H7 (cell line): ENCODE measurements around the gene TLL2. TPM values are rescaled to one million over a fixed set of nuclear protein-coding genes. Genes with fewer than 3 reads are reported as not detected.

Source experiments
- DNase-seq: peaks from one replicate; pipeline ENCODE4 v3.0.0; 2012
- H3K27me3 ChIP-seq: 2 replicates; pipeline ENCODE4 v1.6.0; 2011; ENCODE audit warnings: mild to moderate bottlenecking, low read length; ENCODE audit not compliant: control insufficient read depth, insufficient read depth
- H3K36me3 ChIP-seq: replicated peaks from 2 replicates; pipeline ENCODE4 v1.5.1; 2011; ENCODE audit warnings: low read length; ENCODE audit not compliant: control insufficient read depth, insufficient read depth
- H3K4me3 ChIP-seq: 2 replicates; pipeline ENCODE4 v1.5.1; 2011; ENCODE audit warnings: low read depth, mild to moderate bottlenecking, control low read depth, low read length, moderate library complexity; ENCODE audit not compliant: insufficient read depth
- total RNA-seq: library from RNA; depleted of rRNA; stranded (reverse); fragments of >200 nt; shearing (Covaris generic); gene quantifications from 2 replicates; pipeline ENCODE4 v1.2.3, GENCODE V29; 2014

TLL2 gene
- total RNA-seq, 1 experiment from 2014 or later = 2.5 TPM

DNA sequence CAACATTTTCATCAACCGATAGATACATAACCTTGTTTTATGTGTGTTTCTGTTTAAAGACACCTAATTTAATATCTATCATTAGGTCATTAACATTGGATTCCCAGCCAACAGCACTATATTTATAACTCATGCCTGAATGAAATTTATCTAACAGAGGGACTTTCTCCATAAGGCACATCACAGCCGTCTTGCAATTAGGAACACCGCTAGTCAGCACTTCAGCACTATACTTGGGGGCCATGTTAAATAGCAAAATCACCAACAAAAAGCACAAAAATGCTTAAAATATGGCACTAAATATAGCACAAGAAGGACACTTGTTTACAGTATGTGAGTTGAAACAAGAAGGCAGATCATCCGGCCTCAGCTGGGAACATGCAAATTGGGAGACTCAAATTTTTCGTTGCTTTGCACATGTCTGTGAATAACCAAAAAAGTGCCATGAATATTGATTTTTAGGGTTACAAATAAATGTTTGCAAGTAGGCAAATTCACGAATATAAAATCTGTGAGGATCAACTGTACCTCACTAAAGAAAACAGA is 51.0 kb downstream of the TLL2 start:
- Histone ChIP-seq H3K4me3 (no peak overlapping the region), H3K36me3 (no peaks in the 10 kb centered on the region), H3K27me3 (no peaks in the 10 kb centered on the region)
- no peak for DNase-seq

DNA sequence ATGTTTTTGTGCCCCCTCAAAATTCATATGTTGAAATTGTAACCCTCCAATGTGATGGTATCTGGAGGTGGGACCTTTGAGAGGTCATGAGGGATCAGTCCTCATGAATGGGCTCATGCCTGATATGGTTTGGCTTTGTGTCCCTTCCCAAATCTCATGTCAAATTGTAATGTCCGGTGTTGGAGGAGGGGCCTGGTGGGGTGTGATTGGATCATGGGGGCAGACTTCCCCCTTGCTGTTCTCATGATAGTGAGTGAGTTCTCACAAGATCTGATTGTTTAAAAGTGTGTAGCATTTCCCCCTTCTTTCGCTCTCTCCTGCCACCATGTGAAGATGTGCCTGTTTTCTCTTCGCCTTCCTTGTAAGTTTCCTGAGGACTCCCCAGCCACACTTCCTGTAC is 53.4 kb downstream of the TLL2 start:
- Histone ChIP-seq H3K4me3 (no peak overlapping the region), H3K27me3 (no peaks in the 10 kb centered on the region), H3K36me3 (no peaks in the 10 kb centered on the region)
- DNase-seq = no peak

DNA sequence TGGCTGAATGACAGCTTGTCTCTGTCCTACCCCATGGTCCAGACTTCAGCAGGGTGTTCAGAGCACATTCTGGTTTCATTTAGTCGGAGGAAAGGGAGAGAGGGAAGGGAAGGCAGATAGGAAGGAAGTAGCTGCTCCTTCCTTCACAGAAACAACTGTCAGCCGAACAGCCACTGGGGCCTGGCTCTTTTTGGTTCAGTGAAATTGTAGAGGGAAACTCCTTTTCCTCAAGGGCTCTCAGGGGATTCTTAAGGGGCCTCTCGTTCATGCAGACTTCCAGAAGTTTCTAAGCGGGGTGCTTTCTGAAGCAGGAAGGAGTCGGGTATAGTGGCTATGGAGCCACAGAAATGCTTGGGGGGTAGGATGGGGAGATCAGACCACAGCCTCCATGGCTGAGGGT is 56.4 kb downstream of the TLL2 start:
- Histone ChIP-seq H3K27me3 (no peaks in the 10 kb centered on the region), H3K4me3 (no peak overlapping the region), H3K36me3 (no peaks in the 10 kb centered on the region)
- DNase-seq = no peak

DNA sequence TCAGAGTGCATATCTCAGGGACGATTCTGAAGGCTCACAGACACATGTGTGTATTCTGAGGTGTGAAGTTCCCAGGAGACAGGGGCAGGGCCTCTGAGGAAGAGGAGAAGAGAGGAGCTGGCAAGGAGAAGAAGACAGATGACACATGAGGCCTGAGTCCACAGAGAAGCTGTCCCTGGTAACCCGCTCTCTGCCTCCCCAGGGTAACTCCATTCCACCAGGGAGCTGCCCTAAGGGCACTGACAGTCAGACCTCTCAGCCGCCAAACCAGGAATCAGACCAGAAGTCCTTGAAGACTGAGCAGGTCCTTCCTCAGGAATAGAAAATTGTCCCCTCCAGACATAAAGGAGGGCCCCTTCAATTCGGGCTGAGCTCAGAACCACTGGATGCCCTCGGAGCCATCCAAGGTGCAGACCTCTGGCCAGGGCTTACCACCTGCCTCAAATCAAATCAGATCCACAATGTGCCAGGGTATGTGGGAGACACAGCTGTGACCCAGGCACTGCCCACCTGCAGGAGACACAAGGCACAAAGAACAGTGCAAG is 57.4 kb downstream of the TLL2 start:
- DNase-seq = no peak
- H3K4me3 ChIP-seq = no peak overlapping the region
- no peaks in the 10 kb centered on the region for H3K36me3 ChIP-seq
- H3K27me3 ChIP-seq = no peaks in the 10 kb centered on the region

DNA sequence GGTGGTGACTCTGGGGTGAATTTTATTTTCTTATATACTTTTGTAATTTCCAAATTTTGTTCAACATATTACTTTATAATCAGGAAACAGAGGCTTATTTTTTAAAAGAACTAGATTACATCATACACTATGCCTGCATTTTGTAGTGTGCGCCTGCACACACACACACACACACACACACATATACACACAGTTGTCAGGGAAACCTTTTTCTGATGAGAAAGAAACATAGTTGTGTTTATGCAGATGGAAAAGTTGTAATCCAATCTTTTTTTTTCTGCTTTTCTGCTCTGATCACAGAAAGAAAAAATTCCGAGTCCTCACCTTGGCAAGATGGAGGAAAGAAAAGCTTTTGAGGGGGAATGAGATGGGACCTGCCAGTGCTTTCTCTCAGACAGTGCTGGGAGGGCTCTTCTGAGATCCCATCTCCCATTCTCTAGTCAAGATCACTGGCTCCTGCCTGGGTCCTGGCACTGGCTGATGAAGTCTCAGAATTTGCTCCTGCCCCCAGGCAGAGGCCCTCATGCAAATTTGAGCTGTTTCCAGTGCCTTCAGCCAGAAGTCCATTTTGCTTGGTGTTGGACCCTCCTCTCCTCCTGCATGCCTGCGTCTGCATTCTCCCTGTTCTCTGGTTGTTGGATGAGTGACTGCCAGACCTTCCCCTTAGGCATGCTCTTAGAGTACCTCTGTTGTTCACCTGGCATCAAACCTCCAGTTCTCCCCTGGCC is 59.7 kb downstream of the TLL2 start:
- Histone ChIP-seq H3K4me3 (no peak overlapping the region), H3K36me3 (no peaks in the 10 kb centered on the region), H3K27me3 (no peaks in the 10 kb centered on the region)
- no peak for DNase-seq

DNA sequence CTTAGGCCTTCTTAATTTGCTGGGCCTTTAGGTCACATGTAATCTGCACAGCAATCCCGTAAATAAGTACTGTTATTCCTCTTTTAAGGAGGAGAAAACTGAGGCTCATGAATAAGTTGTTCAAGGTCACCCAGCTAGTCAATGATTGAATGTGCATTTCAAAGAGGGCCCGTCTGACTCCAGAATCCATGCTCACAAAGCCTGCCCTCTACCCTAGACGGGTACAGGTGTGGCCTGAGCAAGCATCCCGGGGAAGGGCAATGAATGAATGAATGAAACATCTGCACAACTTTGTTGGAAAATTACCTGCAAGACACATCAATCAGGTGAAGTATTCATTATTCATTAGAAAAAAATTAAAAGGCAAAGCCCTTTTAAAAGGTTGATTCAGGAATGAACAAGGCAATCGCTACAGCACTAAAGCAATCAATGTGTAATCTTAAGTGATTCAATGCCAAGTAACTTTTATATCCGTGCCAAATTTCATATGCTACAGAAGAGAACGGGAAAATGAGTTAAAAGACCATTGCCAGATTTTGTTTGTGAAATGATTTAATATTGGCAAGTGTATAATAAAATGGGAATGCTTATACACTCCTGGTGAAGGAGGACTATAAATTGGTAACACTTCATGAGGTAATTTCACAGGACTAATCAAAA is 61.1 kb downstream of the TLL2 start:
- no peak for DNase-seq
- no peaks in the 10 kb centered on the region for H3K27me3 ChIP-seq
- no peak overlapping the region for H3K4me3 ChIP-seq
- no peaks in the 10 kb centered on the region for H3K36me3 ChIP-seq

DNA sequence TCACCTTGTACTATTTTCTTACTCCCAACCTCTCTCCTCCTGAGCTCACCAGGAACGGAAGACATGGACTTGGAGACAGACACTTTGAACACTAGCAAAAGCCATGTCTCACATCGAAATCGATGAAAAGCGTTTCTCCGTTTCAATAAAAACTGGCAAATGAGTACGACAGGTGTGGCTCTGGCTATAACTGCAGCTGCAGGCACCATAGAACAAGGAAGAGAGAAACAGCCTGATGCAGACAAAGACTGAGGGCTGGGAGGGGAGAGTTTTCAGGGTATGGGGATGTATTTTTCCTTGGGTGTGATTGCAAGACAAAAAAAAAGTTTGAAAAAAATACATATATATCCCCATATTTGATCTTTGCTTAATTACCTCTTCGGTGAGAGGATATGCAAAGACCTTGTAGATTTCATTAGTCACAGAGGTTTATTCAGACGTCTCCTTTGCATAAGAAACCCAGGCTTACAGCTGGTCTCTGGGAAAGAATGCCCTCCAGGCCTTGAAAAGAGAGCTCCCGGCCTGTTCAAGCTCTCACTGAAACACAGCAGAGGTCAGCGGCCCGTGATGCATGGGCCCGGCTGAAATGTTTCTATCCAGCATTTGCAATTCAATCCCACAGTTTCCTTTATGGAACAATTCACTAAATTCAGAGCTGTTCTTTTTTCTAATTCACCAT is 63.1 kb downstream of the TLL2 start:
- peak; percentile 82 for DNase-seq
- Histone ChIP-seq H3K27me3 (no peaks in the 10 kb centered on the region), H3K36me3 (no peaks in the 10 kb centered on the region), H3K4me3 (no peak overlapping the region)

DNA sequence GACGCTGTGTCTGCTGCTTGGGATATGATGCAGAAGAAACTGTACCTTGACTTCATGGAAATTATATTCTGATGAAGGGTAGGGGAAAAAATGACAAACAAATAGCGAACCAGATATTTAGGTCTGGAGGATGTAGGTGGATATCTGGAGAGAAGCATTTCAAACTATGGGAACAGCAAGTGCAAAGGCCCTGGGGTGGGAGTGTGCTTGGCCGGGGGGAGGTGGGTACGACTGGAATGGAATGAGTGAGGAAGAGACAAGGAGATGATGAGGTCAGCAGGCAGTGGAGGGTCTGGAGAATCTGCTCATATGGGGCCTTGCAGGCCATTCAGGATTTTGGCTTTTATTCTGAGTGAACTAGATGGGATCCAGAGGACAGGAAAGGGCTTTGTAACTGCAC is 65.2 kb downstream of the TLL2 start:
- no peaks in the 10 kb centered on the region for H3K36me3 ChIP-seq
- H3K27me3 ChIP-seq = no peaks in the 10 kb centered on the region
- H3K4me3 ChIP-seq = no peak overlapping the region
- DNase-seq = no peak

DNA sequence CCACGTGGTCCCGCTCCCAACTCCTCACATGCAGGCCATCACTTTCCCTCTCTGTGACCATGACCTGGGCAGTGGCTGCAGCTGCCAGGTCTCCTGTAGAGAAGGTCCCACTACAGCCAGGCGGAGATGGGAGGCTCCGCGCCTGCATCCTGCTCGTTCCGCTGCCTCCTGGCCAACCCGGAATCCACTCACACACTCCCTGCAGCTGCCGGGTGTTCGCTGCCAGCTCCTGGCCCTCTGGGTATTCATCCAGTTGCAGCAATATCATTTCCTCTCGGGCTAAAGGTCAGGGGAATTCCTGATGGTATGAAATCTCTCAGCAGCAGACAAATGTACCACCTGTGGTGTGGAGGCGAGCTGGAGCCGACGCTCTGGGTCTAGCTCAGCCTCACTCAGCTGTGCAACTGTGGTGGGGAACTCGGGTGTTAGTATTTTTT is 65.7 kb downstream of the TLL2 start:
- Histone ChIP-seq H3K4me3 (no peak overlapping the region), H3K27me3 (no peaks in the 10 kb centered on the region), H3K36me3 (no peaks in the 10 kb centered on the region)
- DNase-seq = peak; percentile 50

DNA sequence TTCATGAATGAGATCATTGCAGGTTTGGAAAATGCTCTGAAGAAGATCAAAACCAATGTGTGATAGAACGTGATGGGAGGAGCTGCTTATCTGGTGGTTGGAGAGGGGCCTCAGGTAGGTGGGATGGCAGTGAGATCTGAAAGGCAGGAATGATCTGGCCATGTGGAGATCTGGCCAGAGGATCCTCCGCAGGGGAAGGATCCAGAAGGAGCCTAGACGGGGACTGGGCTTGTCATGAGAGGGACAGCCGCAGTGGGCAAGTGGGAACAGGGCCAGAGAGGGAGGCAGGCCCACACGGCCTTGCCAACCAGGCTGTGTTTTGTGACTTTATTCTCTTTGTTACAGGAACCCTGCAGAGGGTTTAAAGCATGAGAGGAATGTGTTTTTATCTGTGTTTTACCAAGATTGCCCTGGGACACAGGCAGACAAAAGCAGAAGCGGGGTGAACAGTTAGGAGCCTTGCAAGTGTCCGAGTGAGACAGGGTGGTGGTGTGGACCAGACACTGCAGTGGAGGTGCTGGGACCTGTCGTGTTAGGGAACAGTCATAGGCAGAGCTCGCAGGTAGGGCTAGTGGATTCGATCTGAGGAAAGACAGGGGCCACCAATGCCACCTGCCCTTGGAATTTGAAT is 66.6 kb downstream of the TLL2 start:
- Histone ChIP-seq H3K4me3 (no peak overlapping the region), H3K27me3 (no peaks in the 10 kb centered on the region), H3K36me3 (no peaks in the 10 kb centered on the region)
- no peak for DNase-seq

DNA sequence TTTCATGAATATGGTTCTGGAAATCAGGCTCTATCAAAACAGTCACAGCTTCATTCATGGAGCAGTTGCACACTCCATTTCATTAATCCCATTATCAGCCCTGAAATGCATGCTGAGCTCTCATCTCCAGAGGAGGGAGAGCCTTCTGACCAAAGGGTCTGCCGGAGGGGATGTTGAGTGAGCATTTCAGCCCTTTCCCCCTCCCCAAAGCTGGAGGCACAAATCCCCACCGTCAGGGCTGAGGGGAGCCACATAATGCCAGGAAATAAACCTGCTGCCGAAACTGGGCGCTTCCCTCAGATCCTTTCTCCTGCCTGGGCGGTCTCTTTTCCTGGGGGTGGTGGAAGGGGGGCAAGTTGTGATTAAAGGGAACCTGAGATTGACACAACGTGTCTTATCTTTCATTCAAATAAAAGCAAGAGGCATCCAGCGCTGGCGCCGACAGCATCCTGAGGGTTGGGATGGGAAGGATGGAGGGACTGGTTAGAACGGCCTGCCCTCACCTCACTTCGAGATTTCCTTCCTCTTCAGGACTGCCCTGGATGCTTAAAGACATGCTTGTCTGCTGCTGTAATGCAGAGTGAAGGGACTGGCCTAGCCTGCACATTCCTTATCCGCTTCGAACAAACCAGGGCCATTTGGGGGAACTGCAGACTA is 71.6 kb downstream of the TLL2 start:
- no peaks in the 10 kb centered on the region for H3K27me3 ChIP-seq
- no peak for DNase-seq
- no peak overlapping the region for H3K4me3 ChIP-seq
- no peaks in the 10 kb centered on the region for H3K36me3 ChIP-seq

DNA sequence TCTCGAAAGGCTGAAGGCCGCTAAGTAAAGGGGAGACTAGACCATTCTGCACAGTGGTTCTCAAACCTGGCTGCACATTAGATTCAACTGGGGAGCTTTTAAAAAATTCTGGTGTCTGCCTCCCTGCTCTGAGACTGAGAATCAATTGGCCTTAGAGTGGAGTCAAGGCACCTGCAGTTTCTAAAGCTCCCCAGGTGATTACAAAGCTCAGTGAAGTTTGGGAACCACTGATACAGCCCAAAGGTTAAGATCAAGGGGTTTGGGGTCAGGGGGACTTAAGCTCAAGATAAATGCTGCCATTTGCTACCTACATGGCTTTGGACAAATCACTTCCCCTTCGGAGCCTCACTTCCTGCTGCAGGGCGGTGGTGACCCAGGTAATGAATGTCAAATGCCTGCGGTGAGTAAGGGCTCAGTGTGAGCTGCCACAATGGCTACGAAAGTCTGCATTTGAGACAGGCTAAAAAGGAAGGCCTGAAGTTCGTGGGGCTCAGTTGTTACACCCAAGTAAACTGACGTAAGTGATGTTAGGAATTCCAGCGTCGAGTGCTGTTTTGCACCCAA is 72.3 kb downstream of the TLL2 start:
- Histone ChIP-seq H3K27me3 (no peaks in the 10 kb centered on the region), H3K36me3 (no peaks in the 10 kb centered on the region), H3K4me3 (no peak overlapping the region)
- DNase-seq = no peak

DNA sequence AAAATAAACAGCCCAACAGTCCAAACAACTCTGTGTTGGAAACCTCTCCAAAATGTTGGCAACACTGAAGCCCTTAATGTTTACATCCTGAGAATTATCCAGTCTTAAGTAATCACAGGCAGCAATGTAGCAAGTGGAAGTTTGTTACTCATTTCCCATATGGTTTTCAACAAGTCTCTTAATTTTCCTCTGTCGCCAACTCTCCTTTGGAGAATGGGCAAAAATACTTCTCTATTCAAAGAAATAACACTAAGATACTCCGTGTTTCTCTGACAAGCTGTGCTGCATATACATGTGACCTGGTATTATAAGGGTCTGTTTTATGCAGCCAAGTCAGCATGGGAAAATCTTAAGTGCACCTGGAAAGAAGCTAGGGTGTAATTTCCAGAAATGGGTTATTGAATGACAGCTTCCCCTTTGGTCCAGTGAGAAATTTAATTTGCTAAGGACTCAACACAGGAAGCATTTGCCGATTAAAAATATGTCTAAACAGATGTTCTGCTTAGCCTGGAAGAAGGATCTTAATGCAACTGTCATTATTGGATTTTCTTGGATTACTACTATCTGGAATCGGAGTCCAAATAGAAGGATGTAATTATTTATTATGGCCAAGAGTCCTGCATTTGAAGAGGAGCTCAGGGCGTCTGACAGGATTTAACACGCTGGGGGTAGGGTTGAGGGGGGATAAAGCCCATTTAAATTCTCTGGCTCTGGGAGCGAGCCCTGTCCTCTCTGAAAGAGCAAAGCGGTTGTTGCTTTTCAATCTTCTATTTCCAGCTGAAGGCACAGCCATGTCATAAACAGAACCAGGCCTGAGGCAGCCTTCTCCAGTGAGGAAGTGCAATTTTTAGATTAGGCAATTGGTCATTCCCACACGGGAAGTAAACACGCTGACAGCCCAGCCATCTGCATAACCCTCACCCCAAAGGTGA is 73.1 kb downstream of the TLL2 start:
- Histone ChIP-seq H3K27me3 (no peaks in the 10 kb centered on the region), H3K4me3 (no peak overlapping the region), H3K36me3 (no peaks in the 10 kb centered on the region)
- no peak for DNase-seq
